Medulla oblongata (tissue), 1 donor: ENCODE data around the gene CYLC1.

Experiments used
- DNase-seq: peaks from one replicate; pipeline ENCODE4 v3.0.0-alpha.2; 2015; ENCODE audit errors: extremely low spot score

CYLC1 gene, protein sequence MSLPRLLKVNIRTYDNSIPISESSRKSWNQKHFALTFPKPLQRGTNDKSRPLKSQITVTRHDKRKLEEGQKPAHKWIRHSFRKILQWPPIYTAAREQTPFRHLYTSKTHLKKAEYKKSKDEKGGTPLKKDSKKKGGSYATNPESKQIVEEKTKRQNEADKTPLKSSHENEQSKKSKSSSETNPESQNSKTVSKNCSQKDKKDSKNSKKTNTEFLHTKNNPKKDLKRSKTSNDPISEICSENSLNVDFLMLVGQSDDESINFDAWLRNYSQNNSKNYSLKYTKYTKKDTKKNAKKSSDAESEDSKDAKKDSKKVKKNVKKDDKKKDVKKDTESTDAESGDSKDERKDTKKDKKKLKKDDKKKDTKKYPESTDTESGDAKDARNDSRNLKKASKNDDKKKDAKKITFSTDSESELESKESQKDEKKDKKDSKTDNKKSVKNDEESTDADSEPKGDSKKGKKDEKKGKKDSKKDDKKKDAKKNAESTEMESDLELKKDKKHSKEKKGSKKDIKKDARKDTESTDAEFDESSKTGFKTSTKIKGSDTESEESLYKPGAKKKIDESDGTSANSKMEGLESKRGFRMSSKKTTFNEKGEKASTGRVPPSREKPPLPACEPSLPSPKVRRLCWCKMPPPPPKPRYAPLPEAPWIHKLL

DNA sequence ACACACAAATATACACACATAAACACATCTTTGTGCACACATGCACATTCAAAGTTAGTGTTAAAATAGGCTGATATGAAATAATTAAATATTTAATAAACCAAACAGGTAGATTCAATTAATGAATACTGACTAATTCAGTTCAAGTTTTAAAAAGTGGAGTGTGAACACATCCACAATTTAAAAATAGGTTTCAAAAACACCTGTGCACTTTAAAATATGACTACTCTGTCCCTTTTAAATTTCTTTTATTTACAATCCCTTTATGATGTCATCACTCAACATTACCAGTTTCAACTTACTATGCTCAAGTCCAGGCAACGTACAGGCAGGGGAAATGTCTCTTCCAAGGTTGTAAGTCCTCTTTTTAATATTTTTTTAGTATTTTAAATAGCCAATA is at the start of gene CYLC1:
Gene CYLC1, plus strand, starts transcription at position 301 of the 400 bp plus-strand sequence. Its CDS starts 37 bp downstream, at position 338.
- DNase-seq, result no peak

DNA sequence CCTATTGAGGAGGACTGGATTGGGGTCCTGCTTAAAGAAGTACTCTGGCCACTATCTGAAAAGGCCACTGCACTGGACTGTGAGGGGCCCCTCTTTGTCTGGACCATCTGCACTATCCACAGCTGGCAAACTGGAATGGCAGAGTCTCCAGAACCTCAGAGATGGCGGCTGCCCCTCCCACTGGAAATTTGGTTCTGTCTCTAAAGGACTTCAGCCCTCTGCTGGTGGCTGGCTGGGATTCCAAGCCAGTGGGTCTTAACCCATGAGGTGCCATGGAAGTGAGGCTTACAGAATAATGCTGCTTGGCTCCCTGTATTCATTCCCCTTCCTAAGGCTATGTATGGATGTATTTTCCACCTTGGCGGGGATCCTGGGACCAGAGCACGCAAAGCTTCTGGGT is 41.6 kb upstream of the CYLC1 start:
- DNase-seq, result no peak

DNA sequence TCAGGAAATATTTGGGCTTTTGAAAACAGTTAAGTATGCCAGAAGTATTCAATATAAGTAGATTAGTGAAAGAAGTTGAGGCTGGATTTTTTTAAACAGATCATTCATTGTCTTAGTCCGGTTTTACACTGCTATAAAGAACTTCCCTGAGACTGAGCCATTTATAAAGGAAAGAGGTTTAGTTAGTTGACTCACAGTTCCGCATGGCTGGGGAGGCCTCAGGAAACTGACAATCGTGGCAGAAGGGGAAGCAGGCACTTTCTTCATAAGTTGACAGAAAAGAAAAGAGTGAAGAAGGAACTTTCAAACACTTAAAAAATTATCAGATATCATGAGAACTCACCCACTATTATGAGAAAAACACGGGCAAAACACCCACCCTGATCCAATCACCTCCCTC is 31.1 kb upstream of the CYLC1 start:
- peak; percentile 2 for DNase-seq

DNA sequence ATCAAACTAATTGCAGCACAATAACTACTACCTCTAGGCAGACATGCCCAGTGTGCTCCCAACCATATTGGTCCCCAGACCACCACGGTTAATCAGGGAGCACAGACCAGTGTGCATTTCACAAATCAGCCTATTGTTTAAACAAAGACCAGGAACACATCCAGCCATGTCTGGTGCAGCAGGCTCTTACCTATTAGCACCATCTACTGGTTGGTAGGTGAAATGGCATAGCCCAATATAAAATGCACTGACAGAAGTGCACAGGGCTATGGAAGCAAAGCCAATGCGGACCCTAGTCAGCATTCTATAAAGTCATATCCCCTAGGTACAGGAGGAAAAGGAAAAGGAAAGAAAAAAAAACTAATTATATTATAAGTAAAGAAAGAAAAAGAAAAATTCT is 15.5 kb upstream of the CYLC1 start:
- DNase-seq, result peak; percentile 26

DNA sequence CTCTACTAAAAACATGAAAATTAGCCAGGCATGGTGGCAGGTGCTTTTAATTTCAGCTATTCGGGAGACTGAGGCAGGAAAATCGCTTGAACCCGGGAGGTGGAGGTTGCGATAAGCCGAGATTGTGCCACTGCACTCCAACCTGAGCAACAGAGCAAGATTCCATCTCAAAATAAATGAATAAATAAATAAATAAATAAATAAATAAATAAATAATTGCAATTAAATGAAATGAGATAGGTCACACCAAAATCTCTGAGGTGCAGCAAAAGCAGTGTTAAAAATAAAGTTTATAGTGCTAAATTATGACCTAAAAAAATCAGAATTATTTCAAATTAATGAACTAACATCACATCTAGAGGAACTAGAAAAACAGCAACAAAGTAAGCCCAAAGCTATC is 13.6 kb upstream of the CYLC1 start:
- DNase-seq, result no peak

DNA sequence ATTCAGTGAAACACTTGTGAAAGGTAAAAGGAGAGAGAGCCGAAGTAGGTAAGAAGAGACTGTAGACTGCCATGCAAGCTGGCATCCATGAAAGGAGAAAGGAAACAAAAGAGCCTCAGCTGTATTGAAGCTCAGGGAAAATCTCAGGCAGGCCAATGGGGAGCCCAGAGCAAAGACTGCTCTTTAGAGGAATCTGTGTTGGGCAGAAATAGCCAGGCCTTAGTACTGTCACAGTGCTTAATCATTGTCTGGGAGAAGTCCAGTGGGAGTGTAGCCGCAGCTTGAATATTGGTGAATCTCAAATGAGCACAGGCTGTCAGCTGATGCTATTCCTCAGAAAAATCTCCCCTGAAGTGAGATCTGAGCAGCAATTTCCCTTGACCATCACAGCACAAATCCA is 27.6 kb downstream of the CYLC1 start:
- DNase-seq, result peak; percentile 1

DNA sequence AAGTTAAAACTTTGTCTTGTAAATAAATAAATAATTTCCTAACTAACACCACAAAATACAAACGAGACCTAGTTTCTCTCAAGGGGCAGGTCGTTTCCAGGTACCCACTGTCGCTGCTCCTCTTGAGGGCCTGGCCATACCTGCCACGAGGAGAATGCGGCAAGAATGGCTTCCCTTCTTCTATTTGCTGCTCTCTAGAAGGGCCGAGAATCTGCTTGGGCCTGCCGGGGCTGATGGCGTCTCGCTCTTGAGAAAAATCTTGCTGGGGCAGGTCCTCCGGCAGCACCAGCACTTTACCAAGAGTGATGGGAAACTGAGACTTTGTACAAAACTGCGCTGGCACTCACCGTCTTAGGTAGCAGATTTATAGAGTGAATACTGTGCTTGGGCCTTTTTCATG is 31.5 kb downstream of the CYLC1 start:
- no peak for DNase-seq

DNA sequence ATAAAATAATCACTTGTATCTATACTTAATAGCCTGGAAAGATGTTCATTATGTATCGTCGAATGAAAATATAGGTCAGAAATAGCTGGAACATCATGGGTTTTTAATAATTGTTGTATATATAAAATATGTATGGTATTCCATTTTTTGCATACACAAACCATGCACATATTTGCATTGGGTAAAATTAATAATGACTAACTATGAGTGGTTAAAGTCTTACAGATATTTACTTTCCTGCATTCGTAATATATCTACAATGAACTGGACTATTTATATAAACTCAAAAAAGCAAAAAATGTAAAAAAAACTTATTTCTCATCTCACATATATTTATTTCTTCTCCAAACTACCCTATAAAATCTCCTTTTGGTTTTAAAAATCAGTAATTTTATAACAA is 46.0 kb downstream of the CYLC1 start:
- DNase-seq, result no peak

DNA sequence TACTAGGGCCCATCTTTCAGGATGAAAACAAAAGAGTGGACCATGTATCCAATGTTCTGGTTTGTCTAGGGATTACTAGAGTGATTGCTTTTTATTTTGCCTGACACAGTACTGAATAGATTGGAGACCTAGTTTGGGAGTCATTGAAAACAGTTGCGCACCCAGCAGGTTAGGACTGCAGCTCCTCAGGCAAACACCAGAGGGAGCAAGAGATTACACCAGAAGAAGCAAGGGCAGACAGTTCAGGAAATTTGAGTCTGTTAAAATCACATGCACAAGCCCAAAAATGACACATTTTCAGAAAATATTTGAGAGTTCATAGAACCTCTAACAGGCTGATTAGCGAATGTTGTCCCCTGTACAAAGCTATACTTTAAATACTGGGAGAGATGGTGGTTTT is 55.6 kb downstream of the CYLC1 start:
- DNase-seq, result no peak

DNA sequence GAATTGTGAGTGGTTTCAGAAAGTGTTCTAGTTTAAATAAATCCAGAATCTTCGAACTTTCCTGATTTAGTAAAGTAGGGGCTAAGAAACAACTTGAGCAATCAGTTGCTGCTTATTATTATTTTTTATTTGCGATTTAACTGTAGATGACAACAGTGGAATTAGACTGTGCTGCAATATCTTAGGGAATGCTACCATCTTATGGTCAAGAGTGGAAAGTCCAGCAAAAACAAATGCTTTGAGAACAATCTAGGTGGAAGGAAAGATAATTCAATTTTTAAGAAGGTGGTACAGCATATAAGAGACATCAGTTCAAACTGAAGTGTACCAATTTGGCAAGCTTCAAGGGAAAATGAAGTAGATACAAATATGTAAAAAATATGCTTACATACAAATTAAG is 73.3 kb downstream of the CYLC1 start:
- no peak for DNase-seq
